Measurements from ENCODE around the gene CD9.
"Not testable (repeated sequence)": the region's sequence is repeated elsewhere in the genome, so short reads cannot be mapped to it uniquely, and the experiment has no call there.

The CD9 gene

DNA sequence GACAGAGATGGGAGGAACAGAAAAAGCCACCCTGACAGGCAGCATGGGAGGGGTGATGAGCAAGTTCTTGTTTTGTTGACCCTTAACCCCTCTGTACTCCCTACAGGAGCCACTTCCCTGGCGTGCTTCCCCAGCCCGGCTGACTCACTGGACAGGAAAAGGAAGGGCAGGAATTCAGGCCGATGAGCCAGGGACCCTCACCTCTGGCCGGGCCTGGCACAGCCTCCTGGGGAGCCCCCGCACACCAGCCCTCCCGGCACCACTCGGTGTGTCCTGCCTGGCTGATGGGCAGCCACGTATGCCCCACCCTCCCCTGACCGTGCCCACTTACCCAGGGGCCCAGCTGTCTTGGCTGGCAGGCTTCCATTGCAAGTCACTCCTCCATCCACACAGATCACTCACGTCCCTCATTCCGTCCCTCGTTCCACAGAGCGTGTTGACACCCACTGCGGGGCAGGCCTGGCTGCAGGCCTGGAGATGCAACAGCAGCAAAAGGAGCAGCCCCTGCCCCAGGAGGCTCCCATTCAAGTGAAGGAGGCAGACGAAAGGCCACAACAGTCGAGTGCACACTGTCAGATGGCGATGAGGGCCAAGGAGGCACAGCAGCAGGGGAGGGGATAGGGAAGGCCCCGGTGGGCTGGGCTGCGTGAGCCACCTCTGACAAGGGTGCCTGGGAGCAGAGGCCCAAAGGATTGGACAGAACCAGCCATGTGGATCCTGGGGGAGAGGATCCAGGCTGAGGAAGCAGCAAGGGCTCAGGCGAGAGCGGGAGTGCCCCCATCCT lies 19.7 kb upstream of the CD9 start:
- DNase-seq, result no peak

DNA sequence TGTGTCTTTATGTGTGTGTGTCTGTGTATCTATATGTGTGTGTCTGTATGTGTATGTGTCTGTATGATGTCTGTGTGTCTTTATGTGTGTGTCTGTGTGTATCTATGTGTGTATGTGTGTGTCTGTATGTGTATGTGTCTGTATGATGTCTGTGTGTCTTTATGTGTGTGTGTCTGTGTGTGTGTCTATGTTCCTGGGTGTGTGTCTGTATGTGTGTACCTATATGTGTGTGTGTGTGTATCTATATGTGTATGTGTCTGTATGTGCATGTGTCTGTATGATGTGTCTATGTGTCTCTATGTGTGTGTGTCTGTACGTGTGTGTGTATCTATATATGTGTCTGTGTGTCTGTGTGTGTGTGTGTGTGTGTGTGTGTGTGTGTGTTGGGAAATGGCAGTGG lies 19.0 kb upstream of the CD9 start:
- no peak for DNase-seq

DNA sequence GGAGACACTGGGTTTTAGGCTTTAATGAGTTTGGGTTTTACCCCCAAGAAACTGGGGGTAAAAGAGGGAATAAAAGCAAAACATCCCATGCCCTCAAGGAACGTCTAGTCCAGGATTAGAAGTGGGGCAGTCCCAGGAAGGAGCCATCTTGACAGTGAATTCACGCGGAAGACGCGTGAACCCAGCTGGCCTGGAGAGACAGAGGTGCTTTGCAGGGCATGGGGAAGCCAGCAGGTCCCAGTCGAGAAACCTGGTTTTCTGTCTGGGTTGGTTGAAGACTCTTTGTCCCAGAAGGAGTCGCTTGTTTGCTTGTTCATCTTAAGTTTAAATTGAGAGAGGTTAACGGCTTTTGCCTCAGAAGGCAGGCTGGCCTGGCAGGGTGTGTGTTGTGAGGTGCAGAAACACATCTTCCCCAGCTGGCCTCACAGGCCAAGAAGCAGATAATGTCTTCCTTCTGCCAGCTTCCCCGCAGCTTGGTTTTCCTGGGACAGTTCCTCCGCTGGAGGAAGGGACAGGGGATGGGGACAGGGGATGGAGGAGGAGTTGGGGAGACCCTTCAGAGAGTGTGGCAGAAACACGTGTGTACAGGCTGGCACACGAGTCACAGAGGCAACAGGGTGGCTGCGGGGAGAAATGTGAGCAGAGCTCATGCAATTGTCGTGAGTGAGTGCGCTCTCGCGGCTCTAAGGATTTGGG lies 18.5 kb upstream of the CD9 start:
- DNase-seq, result no peak

DNA sequence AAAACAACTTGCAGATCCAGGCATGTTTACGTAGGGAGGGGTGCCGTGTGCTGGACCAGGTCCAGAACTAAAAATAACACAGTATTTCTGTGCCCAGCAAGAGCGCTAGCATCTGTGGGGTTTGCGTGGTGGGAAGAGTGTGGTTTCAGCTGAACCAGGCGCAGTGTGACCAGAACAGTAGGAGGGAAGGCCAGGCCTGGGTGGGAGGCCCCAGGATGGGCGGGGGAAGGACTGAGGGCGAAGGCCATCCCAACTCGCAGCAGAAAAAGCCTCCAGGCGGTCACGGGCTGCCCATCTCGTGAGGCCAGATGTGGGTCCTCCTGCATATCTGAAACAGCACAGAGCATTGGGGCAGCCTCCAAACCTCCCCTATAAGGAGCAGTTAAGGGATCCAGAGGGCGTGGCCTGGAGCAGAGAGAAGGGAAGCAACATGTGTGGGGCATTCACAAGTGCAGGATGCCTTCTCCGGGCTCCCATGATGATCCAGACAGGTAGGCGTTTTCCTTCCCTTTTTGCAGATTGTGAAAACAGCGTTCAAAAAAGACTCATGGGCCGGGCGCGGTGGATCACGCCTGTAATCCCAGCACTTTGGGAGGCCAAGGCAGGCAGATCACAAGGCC lies 17.8 kb upstream of the CD9 start:
- DNase-seq, result no peak

DNA sequence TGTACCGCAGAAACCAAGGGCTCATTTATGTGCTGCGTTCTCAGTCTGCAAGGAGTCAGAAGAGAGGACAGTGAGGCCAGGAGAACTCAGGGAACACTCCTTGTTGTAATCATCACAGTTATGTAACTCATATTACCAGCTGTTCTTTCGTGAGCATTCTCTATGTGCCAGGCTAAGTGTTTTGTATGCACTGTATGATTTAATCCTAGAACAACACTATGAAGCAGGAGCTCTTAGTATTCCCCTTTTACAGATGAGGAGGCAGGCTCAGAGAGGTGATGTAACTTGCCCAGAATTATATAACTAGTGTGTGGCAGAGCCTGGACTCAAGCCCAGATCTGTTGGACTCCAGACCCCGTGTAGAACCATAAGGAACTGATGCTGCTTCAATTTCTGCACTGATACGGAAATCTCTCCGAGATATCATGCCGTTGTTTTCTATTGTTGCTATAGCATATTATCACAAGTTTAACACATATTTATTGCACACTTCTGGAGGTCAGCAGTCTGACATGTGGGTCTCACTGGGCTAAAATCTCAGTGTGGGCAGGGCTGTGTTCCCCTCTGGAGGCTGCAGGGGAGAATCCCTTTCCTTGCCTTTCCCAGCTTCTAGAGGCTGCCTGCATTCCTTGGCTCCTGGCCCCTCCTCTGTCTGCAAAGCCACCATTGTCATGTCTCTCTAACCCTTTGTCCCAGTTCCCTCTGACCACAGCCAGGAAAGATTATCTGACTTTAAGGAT lies 16.3 kb upstream of the CD9 start:
- no peak for DNase-seq

DNA sequence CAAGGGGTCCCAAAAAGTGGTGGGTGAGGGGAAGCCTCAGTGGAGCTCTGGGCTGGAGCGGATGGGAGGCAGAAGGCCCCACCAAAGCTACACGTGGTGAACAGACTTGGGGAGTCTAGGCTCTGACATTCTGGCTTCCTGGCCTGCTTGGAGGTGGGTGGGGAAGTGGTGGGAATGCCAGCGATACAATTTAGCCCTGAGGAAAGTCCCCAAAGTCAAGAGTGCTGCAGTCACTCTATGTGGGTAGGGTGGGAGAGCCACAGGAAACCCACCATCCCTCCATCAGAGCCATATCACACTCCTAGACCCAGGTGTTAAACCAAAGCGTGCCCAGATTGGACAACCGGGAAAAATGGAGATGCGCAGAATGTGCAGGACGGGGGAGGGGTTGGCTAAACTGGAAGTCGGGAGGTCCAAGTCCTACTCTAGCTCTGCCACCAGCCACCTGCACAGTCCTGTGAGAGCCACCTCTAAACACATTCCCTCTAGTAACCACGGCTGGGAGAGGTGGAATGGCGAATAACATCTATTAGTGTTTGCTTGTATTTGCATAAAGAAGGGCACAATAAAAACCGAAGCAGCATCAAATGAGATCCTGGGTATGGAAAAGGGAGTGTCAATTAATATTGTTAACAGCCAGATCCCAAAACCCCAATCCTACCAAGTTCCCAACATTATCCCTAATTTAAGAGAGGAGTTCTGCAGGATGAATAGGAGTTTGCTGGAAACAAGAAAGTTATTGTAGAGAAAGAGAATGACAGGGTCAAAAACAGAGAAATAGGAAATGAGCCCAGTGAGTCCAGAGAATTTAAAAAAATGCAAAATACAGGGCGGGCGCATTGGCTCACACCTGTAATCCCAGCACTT lies 14.0 kb upstream of the CD9 start:
- DNase-seq, result no peak

DNA sequence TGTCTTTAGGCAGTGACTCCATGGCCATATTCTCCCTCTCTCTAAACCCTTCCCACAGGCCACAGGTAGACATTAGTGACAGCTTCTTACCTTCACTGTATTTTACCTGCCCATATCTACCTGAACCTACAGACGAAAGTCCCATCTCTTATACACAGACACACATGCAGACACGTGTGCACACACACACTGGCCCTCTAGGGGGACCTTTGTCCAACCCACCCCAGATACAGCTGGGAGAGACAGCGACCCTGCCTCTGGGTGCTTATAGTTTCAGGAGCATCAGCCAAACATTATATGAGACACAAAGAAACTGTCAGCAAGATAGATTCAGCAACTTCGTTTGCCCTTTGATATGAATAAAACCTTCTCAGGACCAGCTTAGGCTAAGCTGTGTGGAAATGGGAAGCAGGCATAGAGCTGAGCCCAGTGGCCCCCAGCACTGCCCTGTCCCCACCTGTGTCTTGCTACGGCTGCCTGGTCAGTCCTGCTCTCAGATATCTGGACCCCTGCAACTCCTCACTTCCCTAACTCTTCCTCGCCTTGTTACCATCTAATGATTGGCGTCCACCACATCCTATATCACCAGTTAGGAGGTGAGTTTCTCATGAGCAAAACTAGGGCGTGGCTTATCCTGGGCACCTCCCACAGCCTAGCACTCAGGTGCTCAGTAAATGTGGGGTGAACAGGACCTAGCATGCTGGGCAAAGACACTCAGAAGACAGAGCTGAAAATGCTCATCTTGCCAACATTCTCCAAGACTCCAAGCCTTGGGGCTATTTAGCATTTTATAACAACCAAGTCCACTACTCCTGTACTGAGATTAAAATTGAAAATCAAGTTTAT lies 12.0 kb upstream of the CD9 start:
- DNase-seq, result no peak

DNA sequence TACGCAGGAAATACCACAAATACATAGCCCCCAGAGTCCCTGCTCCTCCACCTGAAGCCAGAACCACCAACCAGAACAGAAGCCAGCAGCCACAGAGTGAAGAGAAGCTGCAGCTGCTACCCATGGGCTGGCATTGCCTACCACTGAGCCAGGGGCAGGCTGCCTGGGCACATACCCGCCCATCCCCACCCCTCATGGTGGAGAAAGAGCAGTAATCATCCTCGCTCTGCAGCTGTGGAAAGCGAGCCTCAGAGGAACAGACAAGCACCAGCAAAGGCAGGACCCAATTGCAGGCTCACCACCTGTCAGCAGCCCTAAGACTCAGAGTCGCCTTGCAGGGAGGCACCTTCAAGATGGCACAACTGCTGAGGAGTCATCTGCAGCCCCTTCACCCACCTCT lies 11.2 kb upstream of the CD9 start:
- DNase-seq, result no peak

DNA sequence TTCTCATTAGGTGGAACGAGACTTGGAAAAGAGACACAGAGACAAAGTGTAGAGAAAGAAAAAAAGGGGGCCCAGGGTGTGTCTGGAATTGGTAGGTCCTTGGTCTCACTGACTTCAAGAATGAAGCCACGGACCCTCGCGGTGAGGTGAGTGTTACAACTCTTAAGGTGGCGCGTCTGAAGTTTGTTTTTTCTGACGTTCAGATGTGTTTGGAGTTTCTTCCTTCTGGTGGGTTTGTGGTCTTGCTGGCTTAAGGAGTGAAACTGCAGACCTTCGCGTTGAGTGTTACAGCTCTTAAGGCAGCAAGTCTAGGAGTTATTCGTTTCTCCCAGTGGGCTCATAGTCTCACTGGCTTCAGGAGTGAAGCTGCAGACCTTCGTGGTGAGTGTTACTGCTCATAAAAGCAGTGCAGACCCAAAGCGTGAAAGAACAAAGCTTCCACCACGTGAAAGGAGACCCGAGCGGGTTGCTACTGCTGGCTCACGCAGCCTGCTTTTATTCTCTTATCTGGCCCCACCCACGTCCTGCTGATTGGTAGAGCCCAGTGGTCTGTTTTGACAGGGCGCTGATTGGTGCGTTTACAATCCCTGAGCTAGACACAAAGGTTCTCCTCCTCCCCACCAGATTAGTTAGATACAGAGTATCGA lies 10.1 kb upstream of the CD9 start:
- not testable (repeated sequence) for DNase-seq

DNA sequence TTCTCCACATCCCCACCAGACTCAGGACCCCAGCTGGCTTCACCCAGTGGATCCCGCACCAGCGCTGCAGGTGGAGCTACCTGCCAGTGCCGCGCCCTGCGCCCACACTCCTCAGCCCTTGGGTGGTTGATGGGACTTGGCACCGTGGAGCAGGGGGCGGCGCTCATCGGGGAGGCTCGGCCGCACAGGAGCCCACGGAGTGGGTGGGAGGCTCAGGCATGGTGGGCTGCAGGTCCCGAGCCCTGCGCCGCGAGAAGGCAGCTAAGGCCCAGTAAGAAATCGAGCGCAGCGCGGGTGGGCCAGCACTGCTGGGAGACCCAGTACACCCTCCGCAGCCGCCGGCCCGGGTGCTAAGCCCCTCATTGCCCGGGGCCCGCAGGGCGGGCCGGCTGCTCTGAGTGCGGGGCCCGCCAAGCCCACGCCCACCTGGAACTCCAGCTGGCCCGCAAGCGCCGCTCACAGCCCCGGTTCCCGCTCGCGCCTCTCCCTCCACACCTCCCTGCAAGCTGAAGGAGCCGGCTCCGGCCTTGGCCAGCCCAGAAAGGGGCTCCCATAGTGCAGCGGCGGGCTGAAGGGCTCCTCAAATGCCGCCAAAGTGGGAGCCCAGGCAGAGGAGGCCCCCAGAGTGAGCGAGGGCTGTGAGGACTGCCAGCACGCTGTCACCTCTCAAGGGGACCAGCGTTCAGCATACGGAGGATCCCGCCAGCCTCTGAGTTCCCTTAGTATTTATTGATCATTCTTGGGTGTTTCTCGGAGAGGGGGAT lies 9.3 kb upstream of the CD9 start:
- not testable (repeated sequence) for DNase-seq

DNA sequence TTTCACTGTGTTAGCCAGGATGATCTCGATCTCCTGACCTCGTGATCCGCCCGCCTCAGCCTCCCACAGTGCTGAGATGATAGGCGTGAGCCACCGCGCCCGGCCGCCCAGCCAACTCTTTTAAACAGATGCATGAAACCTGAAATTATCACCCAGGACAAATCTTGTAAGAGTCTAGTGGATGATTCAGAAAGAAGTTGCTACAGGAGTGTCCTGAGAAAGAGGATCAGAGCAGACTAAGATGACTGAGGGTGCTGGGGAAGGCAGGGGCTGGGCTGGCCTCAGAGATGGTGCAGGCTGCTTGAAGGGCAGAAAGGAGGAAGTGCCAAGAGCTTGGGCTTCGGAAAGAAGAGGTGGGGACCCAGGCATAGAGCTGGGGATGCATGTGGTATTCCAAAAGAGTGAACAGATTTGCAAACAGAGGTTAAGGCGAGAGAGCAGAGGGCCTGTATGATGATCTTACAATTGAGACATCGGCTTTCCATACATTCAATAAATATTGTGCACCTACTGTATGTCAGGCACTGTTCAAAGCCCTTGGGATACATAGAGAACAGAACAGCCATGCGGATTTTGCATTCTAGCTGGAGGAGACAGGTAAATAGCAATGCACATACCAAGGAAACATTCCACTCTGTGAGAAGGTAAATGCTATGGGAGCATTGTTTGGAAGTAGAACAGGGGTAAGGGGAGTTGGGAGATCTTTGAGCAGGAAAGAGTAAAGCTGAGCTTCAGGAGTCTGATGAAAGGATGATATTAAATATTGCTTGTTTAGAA lies 7.4 kb upstream of the CD9 start:
- DNase-seq, result no peak

DNA sequence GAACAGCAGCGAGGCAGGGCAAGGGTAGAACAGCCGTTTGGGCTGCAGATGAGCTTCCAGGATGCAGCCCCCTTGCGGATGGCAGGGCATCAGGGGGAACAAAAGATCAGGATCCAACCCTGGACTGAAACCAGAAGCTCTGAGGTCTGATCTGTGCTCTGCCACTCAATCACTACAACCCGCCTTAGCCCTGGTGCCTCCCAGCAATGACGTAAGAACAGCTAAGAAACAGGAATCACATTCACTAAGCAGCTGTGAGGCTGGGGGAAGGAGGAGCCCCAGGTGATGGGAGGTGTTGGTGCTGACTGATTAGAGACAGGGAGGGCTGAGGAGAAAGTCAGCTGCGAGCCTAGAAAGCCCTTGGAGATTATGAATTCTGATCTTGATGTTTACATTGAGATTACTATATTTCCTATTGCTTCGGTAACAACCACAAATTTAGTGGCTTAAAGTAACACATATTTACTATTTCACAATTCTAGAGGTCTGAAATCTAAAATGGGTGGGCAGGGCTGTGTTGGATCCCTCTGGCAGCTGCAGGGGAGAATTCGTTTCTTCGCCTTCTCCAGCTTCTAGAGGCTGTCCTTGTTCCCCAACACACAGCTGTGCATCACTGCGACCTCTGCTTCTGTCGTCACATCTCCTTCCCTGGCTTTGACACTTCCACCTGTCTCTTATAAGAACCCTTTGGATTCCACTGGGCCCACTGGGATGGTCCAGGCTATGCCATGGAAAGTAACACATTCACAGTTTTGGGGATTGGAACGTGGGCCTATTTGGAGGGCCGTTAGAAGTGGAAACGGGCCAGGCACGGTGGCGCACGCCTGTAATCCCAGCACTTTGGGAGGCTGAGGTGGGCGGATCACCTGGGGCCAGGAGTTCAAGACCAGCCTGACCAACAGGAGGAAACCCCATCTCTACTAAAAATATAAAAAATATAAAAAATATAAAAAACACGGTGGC lies 6.1 kb upstream of the CD9 start:
- DNase-seq, result no peak

DNA sequence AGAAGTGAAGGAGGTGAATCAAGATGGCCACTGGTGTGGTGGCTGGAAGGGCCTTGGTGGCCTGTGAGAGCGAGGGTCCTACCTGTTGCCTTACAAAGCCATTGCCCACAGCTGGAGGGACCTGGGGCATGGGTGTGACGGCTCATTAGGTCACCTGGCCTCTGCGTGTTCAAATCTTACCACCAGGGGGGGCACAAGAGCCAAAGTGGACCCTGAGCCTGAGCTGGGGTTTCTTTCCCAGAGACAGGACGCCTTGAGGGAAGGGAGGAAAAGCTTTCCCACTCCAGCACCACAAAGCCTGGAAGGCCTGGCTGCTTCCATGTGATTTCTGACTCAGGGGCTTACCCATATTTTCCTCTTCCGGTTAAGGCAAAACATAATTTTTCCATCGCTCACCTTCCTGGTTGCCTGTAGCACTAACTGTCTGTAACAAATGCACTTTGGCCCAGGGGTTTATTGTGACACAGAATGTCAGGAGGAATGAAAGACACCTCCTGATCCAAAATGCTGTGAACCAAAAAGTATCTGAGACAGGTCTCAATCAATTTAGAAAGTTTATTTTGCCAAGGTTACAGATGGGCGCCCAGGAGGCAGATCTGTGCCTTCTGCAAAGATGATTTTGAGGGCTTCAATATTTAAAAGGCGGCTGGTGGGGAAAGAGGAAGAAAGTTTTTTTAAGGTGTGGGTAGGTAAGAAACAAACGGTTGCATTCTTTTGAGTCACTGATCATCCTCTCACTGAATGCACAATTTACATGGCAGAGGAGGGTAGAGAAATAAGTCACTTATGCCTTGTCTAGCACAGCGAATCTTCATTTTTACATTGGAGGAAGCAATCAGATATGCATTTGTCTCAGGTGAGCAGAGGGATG lies 4.3 kb upstream of the CD9 start:
- DNase-seq, result peak; percentile 84 to 88

DNA sequence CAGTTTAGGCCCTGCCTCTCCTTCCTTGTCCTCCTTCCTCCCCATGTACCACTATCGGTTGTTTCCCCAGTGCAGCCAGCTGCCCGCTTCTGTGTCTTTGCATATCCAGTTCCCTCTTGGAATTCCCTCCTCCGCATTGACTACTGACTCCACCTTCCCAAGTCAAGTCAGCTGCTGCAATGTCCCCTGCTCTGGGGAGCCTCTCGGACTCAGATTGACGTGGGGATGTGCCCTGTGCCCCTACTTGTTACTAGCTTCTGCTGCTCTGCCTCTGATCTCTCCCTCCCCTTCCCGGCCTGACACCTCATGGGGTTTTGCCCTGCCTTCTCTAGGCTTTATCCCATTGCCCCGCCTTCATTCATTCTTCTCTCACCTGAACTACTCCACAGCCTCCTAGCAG lies 2.1 kb upstream of the CD9 start:
- no peak for DNase-seq

DNA sequence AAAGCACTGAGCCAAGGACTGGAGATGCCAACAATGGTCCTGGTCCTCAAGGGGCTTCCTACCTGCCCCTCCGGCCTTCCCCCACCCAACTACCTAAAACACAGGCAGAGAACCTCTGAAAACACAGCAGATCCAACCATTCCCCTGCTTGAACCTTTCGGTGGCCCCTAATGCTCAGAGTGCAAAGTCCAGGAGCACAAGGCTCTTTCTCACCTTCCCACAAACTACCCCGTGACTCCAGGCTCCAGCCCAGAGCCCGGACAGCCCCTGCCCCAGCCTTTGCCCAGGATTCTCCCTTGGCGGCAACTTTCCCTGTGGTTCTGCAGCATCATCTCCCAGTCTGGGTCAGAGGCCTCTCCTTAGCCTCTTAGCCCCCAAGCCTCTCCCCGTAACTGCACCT lies 1.6 kb upstream of the CD9 start:
- DNase-seq, result no peak

DNA sequence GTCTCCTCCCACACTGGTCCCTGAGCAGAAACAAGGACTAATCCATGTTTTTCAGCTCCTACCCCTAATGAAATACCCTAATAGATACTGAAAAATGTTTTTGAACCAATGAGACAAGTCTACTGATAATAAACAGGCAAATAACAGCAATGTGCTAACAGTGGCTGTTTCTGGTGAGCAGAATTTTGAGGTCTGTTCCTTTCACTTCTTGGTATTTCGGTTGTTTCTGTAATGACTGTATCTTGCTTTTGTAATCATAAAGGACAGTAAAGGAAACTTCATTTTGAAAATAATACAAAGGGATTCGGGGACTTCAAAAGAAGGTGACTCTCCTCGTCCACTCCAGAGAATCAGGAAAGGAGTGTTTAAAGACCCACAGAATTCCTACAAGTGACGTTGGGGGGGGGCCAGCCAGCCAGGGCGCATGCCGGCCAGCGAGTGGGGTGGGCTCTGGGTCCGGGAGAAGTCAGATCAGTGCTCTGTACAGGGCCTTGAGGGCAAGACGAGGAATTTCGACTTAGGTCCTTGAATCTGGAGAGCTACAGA lies 1.1 kb upstream of the CD9 start:
- DNase-seq, result no peak
